Measurements from ENCODE around the gene KLF11.

KLF11 gene

GRCh38 chr2:10032746-10033105 lies 10.6 kb upstream of the KLF11 start:
- Histone ChIP-seq H3K4me1 (ENCODE audit: control insufficient read depth, low read length) (no peaks in the 10 kb centered on the region), H3K27me3 (ENCODE audit: control insufficient read depth, low read length) (peaks cover 11% of the 10 kb centered on the region; the same call in 1 of the 2 replicates), H3K9me2 (replicated peaks; ENCODE audit: control insufficient read depth, low read length) (no peaks in the 10 kb centered on the region), H4K20me1 (ENCODE audit: control insufficient read depth, insufficient read depth, low read depth, low read length) (no peaks in the 10 kb centered on the region), H3K36me3 (ENCODE audit: control insufficient read depth, low read length) (no peaks in the 10 kb centered on the region), H3K9me3 (ENCODE audit: control insufficient read depth, insufficient read depth, low read length) (no peaks in the 10 kb centered on the region), H3K4me2 (ENCODE audit: low read length) (no peak overlapping the region), H3K27ac (ENCODE audit: low read depth, low read length) (no peak overlapping the region), H3K79me2 (ENCODE audit: control insufficient read depth, low read length) (no peaks in the 10 kb centered on the region), H3K4me3 (ENCODE audit: low read length) (no peak overlapping the region), H3F3A (ENCODE audit: control insufficient read depth, insufficient read depth) (no peaks in the 10 kb centered on the region)
- TF ChIP-seq CTCF (IDR thresholded peaks at IDR 0.05; ENCODE audit: low read depth, low read length, poor library complexity, severe bottlenecking) (no peak), EZH2phosphoT487 (IDR thresholded peaks at IDR 0.05; ENCODE audit: borderline replicate concordance, low read length) (no peak)

GRCh38 chr2:10033251-10034006 lies 9.9 kb upstream of the KLF11 start:
- no peaks in the 10 kb centered on the region for H3K4me1 ChIP-seq (ENCODE audit: control insufficient read depth, low read length)
- H3K9me2 ChIP-seq (replicated peaks; ENCODE audit: control insufficient read depth, low read length) = no peaks in the 10 kb centered on the region
- H3K4me2 ChIP-seq (ENCODE audit: low read length) = no peak overlapping the region
- no peaks in the 10 kb centered on the region for H3K36me3 ChIP-seq (ENCODE audit: control insufficient read depth, low read length)
- no peaks in the 10 kb centered on the region for H3F3A ChIP-seq (ENCODE audit: control insufficient read depth, insufficient read depth)
- TF ChIP-seq EZH2phosphoT487 (IDR thresholded peaks at IDR 0.05; ENCODE audit: borderline replicate concordance, low read length) (no peak), CTCF (IDR thresholded peaks at IDR 0.05; ENCODE audit: low read depth, low read length, poor library complexity, severe bottlenecking) (no peak)
- H3K4me3 ChIP-seq (ENCODE audit: low read length) = no peak overlapping the region
- no peaks in the 10 kb centered on the region for H3K9me3 ChIP-seq (ENCODE audit: control insufficient read depth, insufficient read depth, low read length)
- H4K20me1 ChIP-seq (ENCODE audit: control insufficient read depth, insufficient read depth, low read depth, low read length) = no peaks in the 10 kb centered on the region
- H3K27ac ChIP-seq (ENCODE audit: low read depth, low read length) = no peak overlapping the region
- H3K79me2 ChIP-seq (ENCODE audit: control insufficient read depth, low read length) = no peaks in the 10 kb centered on the region
- H3K27me3 ChIP-seq (ENCODE audit: control insufficient read depth, low read length) = peaks cover 11% of the 10 kb centered on the region; the same call in 1 of the 2 replicates

GRCh38 chr2:10034333-10035052 lies 8.9 kb upstream of the KLF11 start:
- Histone ChIP-seq H3K4me1 (ENCODE audit: control insufficient read depth, low read length) (no peaks in the 10 kb centered on the region), H3K27me3 (ENCODE audit: control insufficient read depth, low read length) (peaks cover 4% of the 10 kb centered on the region; the same call in 1 of the 2 replicates), H3K27ac (ENCODE audit: low read depth, low read length) (no peak overlapping the region), H3F3A (ENCODE audit: control insufficient read depth, insufficient read depth) (no peaks in the 10 kb centered on the region), H3K36me3 (ENCODE audit: control insufficient read depth, low read length) (no peaks in the 10 kb centered on the region), H3K4me3 (ENCODE audit: low read length) (no peak overlapping the region), H3K79me2 (ENCODE audit: control insufficient read depth, low read length) (no peaks in the 10 kb centered on the region), H3K9me3 (ENCODE audit: control insufficient read depth, insufficient read depth, low read length) (no peaks in the 10 kb centered on the region), H4K20me1 (ENCODE audit: control insufficient read depth, insufficient read depth, low read depth, low read length) (no peaks in the 10 kb centered on the region), H3K4me2 (ENCODE audit: low read length) (no peak overlapping the region), H3K9me2 (replicated peaks; ENCODE audit: control insufficient read depth, low read length) (no peaks in the 10 kb centered on the region)
- TF ChIP-seq CTCF (IDR thresholded peaks at IDR 0.05; ENCODE audit: low read depth, low read length, poor library complexity, severe bottlenecking) (no peak), EZH2phosphoT487 (IDR thresholded peaks at IDR 0.05; ENCODE audit: borderline replicate concordance, low read length) (no peak)

All from DOHH2 (cell line).